ENCODE measurements around the gene CLIP4.
"Not testable (repeated sequence)": the region's sequence is repeated elsewhere in the genome, so short reads cannot be mapped to it uniquely, and the experiment has no call there.

Gene CLIP4

DNA sequence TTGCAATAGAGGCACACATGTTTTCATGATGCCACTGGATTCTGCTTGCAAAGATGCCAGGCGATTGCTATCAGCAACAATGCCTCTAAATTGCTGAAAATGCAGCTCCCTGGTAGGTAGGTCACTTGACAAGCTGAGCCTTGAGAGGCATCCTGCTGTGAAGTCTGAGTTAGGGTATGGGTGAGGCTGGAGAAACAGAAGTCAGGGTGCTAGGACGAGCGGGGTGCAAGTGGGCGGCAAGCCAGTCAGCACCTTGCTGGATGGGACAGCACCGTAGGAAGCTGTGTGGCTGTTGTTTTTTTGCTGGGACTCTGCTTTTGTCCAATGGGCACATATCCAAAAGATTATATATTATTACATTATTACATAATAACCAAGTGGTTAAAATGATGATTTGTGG is 10.5 kb upstream of the CLIP4 start:
- DNase-seq (ENCODE audit: low read depth) = no peak
- TF ChIP-seq, protein P1, sequence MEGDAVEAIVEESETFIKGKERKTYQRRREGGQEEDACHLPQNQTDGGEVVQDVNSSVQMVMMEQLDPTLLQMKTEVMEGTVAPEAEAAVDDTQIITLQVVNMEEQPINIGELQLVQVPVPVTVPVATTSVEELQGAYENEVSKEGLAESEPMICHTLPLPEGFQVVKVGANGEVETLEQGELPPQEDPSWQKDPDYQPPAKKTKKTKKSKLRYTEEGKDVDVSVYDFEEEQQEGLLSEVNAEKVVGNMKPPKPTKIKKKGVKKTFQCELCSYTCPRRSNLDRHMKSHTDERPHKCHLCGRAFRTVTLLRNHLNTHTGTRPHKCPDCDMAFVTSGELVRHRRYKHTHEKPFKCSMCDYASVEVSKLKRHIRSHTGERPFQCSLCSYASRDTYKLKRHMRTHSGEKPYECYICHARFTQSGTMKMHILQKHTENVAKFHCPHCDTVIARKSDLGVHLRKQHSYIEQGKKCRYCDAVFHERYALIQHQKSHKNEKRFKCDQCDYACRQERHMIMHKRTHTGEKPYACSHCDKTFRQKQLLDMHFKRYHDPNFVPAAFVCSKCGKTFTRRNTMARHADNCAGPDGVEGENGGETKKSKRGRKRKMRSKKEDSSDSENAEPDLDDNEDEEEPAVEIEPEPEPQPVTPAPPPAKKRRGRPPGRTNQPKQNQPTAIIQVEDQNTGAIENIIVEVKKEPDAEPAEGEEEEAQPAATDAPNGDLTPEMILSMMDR (conservative IDR thresholded peaks at IDR 0.05; ENCODE audit: low read depth, low read length) = no peak

DNA sequence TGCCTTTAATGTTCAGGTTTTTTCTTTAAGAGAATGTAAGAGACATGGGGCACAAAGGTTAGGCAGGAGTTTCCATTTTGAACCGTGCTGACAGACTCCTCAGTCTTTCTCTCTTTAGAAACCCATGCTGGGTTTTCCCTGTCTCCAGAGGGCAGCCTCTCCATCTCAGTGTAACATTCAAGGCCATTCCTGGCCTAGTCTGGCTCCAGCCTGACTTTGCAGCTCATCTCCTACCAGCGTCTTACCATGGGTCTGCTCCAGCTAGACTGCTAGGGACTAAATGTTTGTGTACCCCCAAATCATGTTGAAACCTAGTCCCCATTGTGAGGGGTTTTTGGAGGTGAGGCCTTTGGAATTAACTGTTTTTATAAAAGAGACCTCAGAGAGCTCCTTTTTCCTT is 9.8 kb upstream of the CLIP4 start:
- DNase-seq (ENCODE audit: low read depth) = no peak
- H3K4me3 ChIP-seq (ENCODE audit: low read depth, low read length) = no peak overlapping the region
- TF ChIP-seq, protein P1 (conservative IDR thresholded peaks at IDR 0.05; ENCODE audit: low read depth, low read length) = no peak

More for the DNA sequence above, 10.5 kb upstream of the CLIP4 start:
- no peak overlapping the region for H3K4me3 ChIP-seq (ENCODE audit: low read depth, low read length)

DNA sequence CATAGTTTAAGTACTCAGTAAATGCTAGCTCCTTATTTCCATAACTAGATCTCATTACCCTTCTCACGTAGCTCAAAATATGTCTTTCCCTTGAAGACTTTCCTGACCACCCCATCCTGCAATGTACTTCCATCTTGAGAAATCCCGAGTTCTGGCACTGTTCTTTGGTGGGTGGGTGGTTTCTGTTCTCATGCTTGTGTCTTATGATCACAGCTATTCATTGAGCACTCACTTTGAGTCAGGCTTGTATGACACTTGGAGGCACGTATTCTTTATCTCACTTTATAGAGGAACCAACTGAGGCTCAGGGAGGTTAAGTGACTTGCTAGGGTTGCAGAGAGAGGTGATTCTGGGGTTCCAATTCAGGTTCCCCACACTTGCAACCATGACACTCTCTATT is 9.0 kb upstream of the CLIP4 start:
- DNase-seq (ENCODE audit: low read depth) = no peak
- TF ChIP-seq, protein P1 (conservative IDR thresholded peaks at IDR 0.05; ENCODE audit: low read depth, low read length) = no peak
- no peak overlapping the region for H3K4me3 ChIP-seq (ENCODE audit: low read depth, low read length)

DNA sequence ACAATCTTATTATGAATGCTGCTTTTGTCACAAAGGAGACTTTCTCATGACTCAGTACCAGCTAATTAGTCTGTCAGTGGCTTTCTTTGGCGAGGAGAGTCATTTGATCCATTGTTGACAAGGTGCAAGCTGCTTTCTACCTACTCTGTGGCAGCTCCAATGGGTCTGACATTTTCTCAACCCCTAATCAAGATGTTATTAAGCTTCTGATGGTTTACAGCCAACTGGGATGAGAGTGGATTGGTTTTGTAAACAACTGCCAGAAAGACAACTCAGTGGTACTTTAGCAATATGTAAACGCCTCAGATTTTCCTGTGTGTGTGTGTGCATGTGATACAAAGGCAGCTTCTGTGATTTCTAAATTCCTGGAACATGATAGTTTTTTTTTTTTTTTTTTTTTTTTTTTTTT is 8.2 kb upstream of the CLIP4 start:
- DNase-seq (ENCODE audit: low read depth) = peak; percentile 71
- no peak overlapping the region for H3K4me3 ChIP-seq (ENCODE audit: low read depth, low read length)
- TF ChIP-seq, protein P1 (conservative IDR thresholded peaks at IDR 0.05; ENCODE audit: low read depth, low read length) = no peak

DNA sequence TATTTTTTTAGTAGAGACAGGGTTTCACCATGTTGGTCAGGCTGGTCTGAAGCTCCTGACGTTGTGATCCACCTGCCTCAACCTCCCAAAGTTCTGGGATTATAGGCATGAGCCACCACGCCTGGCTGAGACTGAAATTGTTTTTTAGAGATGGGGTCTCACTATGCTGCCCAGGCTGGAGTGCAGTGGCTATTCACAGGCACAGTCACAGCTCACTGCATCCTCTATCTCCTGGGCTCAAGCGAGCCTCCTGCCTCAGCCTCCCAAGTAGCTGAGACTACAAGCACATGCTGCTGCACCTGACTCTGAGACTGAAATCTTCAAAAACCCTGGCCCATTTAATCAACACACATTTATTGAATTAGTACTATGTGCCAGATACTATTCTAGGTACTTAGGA is 7.7 kb upstream of the CLIP4 start:
- not testable (repeated sequence) for DNase-seq (ENCODE audit: low read depth); H3K4me3 ChIP-seq (ENCODE audit: low read depth, low read length)

DNA sequence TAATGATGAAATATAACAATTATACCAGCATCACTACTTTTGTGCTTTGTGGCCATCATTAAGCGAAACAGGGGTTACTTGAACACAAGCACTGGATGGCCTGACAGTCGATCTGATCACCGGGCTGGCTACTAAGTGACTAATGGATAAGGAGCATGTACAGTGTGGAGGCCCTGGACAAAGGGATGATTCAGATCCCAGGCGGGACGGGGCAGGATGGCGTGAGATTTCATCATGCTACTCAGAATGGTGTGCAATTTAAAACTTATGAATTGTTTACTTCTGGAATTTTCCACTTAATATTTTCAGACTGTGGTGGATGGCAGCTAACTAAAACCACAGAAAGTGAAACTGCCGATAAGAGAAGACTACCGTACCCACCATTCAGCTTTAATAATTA is 7.0 kb upstream of the CLIP4 start:
- peak; percentile 96 for DNase-seq (ENCODE audit: low read depth)
- TF ChIP-seq, protein P1 (conservative IDR thresholded peaks at IDR 0.05; ENCODE audit: low read depth, low read length) = no peak
- no peak overlapping the region for H3K4me3 ChIP-seq (ENCODE audit: low read depth, low read length)

DNA sequence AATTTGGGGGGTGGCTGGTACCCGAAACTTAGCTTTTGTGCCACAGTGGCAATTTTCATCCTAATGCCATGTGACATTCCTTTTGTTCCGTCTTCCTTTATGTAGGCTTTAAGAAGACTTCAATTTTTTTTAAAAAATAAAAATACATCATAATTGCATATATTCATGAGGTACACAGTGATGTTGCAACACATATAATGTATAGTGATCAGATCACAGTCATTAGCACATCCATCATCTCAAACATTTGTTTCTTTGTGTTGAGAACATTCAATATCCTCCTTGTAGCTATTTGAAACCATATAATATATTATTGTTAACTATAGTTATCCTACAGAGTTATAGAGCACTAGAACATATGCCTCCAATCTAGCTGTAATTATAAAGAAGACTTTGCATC is 6.0 kb upstream of the CLIP4 start:
- no peak for DNase-seq (ENCODE audit: low read depth)
- TF ChIP-seq, protein P1 (conservative IDR thresholded peaks at IDR 0.05; ENCODE audit: low read depth, low read length) = no peak
- no peak overlapping the region for H3K4me3 ChIP-seq (ENCODE audit: low read depth, low read length)
